PC-9 (cell line): ENCODE data around the gene LMNTD2. TPM values are rescaled to one million over a fixed set of nuclear protein-coding genes. Genes with fewer than 3 reads are reported as not detected.

Source experiments
- BruUV-seq: library from RNA; stranded (reverse); fragments of 400-500 nt; replicated peaks from 2 replicates; lab custom pipeline; 2021; lab: Mats Ljungman, UMichigan
- CTCF ChIA-PET: fragments of 300-600 bp; sonication (Branson Sonifier 250); formaldehyde crosslinking; loops from one replicate; lab custom pipeline; 2022; ENCODE audit warnings: antibody characterized with exemption; lab: Charles Lee
- POLR2A ChIA-PET: fragments of 300-600 bp; sonication (Branson Sonifier 250); formaldehyde crosslinking; loops from one replicate; lab custom pipeline; 2022; ENCODE audit warnings: antibody characterized with exemption; ENCODE audit not compliant: unreplicated experiment; lab: Charles Lee
- DNase-seq, 2 experiments: peaks; one replicate each; pipeline versions ENCODE4 v3.0.0 to v3.0.0-alpha.2; 2015 to 2022; ENCODE audit warnings: mixed read lengths in 1 of 2
- H2AFZ ChIP-seq: fragments of 200-600 bp; sonication (generic); 2 replicates; pipeline ENCODE4 v1.8.1; 2017; ENCODE audit warnings: antibody characterized with exemption
- H3F3A ChIP-seq: fragments of 200-600 bp; sonication (generic); 2 replicates; pipeline ENCODE4 v1.8.1; 2017; ENCODE audit warnings: antibody characterized with exemption, mild to moderate bottlenecking, low read depth; ENCODE audit not compliant: insufficient read depth
- H3K27ac ChIP-seq: fragments of 200-600 bp; sonication (generic); 2 replicates; pipeline ENCODE4 v1.6.1; 2016; ENCODE audit warnings: mixed run types
- H3K27me3 ChIP-seq: fragments of 200-600 bp; sonication (generic); 2 replicates; pipeline ENCODE4 v1.6.1; 2016; ENCODE audit warnings: low read depth, mixed run types; ENCODE audit not compliant: insufficient read depth
- H3K36me3 ChIP-seq: fragments of 200-600 bp; sonication (generic); 2 replicates; pipeline ENCODE4 v1.6.1; 2016; ENCODE audit warnings: low read depth, mixed run types
- H3K4me1 ChIP-seq: fragments of 200-600 bp; sonication (generic); replicated peaks from 2 replicates; pipeline ENCODE4 v1.6.1; 2016; ENCODE audit warnings: mixed run types; ENCODE audit not compliant: insufficient read depth
- H3K4me2 ChIP-seq: fragments of 200-600 bp; sonication (generic); 2 replicates; pipeline ENCODE4 v1.6.1; 2017; ENCODE audit warnings: mixed run types
- H3K4me3 ChIP-seq: fragments of 200-600 bp; sonication (generic); 2 replicates; pipeline ENCODE4 v1.6.1; 2016; ENCODE audit warnings: mixed run types
- H3K79me2 ChIP-seq: fragments of 200-600 bp; sonication (generic); 2 replicates; pipeline ENCODE4 v1.6.1; 2017; ENCODE audit warnings: low read depth, mixed run types
- H3K9me2 ChIP-seq: fragments of 200-600 bp; sonication (generic); 2 replicates; pipeline ENCODE4 v1.8.1; 2017; ENCODE audit warnings: mild to moderate bottlenecking; ENCODE audit not compliant: insufficient read depth
- H3K9me3 ChIP-seq: fragments of 200-600 bp; sonication (generic); 2 replicates; pipeline ENCODE4 v1.8.1; 2016; ENCODE audit warnings: low read depth; ENCODE audit not compliant: insufficient read depth
- H4K20me1 ChIP-seq: fragments of 200-600 bp; sonication (generic); 2 replicates; pipeline ENCODE4 v1.8.1; 2017; ENCODE audit not compliant: insufficient read depth
- EZH2 ChIP-seq: fragments of 200-600 bp; sonication (generic); IDR thresholded peaks from 2 replicates; pipeline ENCODE4 v1.8.0; 2017; ENCODE audit warnings: antibody characterized with exemption, low read depth
- intact Hi-C: fragments of 100-400 bp; cut with micrococcal nuclease; formaldehyde crosslinking; loops from one replicate; pipeline ENCODE4 v1.10.0; 2022; ENCODE audit not compliant: unreplicated experiment
- total RNA-seq: library from RNA; stranded (reverse); gene quantifications from 2 replicates; pipeline ENCODE4 v1.2.3, GENCODE V29; 2021
- TF ChIP-seq, protein P1 (sequence below): fragments of 200-600 bp; sonication (generic); conservative IDR thresholded peaks from 2 replicates; pipeline ENCODE4 v1.6.1; 2017; ENCODE audit warnings: mixed run types, antibody characterized with exemption, mild to moderate bottlenecking, moderate library complexity

The LMNTD2 gene
- total RNA-seq, 1 experiment from 2014 or later: 16.3 TPM

- ChIA-PET CTCF (no interaction called here), POLR2A (no interaction called here)
- Histone ChIP-seq H3K4me2 (no peak overlapping the region), H3K27me3 (no peaks in the 10 kb centered on the region), H3K27ac (no peak overlapping the region), H3K4me1 (no peaks in the 10 kb centered on the region), H3F3A (peaks cover 8% of the 10 kb centered on the region), H3K79me2 (no peaks in the 10 kb centered on the region), H3K9me2 (no peaks in the 10 kb centered on the region), H3K36me3 (no peaks in the 10 kb centered on the region), H3K4me3 (no peak overlapping the region), H3K9me3 (no peaks in the 10 kb centered on the region), H2AFZ (no peak overlapping the region), H4K20me1 (no peaks in the 10 kb centered on the region)
- BruUV-seq: no TSS peak
- no peak for TF ChIP-seq EZH2
- TF ChIP-seq, protein P1, sequence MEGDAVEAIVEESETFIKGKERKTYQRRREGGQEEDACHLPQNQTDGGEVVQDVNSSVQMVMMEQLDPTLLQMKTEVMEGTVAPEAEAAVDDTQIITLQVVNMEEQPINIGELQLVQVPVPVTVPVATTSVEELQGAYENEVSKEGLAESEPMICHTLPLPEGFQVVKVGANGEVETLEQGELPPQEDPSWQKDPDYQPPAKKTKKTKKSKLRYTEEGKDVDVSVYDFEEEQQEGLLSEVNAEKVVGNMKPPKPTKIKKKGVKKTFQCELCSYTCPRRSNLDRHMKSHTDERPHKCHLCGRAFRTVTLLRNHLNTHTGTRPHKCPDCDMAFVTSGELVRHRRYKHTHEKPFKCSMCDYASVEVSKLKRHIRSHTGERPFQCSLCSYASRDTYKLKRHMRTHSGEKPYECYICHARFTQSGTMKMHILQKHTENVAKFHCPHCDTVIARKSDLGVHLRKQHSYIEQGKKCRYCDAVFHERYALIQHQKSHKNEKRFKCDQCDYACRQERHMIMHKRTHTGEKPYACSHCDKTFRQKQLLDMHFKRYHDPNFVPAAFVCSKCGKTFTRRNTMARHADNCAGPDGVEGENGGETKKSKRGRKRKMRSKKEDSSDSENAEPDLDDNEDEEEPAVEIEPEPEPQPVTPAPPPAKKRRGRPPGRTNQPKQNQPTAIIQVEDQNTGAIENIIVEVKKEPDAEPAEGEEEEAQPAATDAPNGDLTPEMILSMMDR: no peak
- intact Hi-C loops: no loop called here
- no peak for DNase-seq
Observed at GRCh38 chr11:540583-541432, 19.7 kb downstream of the LMNTD2 start.

DNA sequence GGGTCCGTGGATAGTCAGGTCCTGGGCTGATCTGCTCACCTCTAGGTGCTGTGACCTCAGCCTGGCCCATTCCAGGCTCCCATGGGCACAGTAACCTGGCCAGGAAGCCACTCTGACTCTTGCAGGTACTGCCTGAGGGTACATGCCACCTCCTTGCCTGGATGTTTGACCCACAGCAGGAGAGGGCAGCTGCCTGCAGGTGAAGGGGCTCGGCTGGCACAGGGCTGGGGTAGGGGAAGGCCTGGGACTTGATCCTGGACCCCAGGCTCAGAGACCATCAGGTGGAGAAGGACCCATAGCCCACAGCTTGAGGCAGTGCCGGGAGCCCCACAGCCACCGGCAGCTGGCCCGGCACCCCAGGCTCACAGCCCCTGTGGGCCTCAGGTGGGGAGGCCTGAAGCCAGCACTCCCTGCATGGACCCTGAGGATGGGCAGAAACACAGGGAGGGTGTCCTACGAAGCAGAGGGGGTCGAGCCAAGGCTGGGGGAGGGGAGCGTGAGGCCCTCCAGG lies 20.5 kb downstream of the LMNTD2 start:
- TF ChIP-seq, protein P1: no peak
- no peak for TF ChIP-seq EZH2
- H3K36me3 ChIP-seq: no peaks in the 10 kb centered on the region
- H2AFZ ChIP-seq: no peak overlapping the region
- no peaks in the 10 kb centered on the region for H3K79me2 ChIP-seq
- H3K9me3 ChIP-seq: no peaks in the 10 kb centered on the region
- H3K4me3 ChIP-seq: no peak overlapping the region
- no peaks in the 10 kb centered on the region for H3K4me1 ChIP-seq
- POLR2A ChIA-PET: no interaction called here
- H3K27me3 ChIP-seq: no peaks in the 10 kb centered on the region
- H4K20me1 ChIP-seq: no peaks in the 10 kb centered on the region
- intact Hi-C loops: no loop called here
- CTCF ChIA-PET: no interaction called here
- no peak overlapping the region for H3K27ac ChIP-seq
- DNase-seq: no peak
- no peaks in the 10 kb centered on the region for H3K9me2 ChIP-seq
- peaks cover 8% of the 10 kb centered on the region for H3F3A ChIP-seq
- BruUV-seq: no TSS peak
- no peak overlapping the region for H3K4me2 ChIP-seq

GRCh38 chr11:538431-539051 lies 22.0 kb downstream of the LMNTD2 start:
- H3K9me2 ChIP-seq: no peaks in the 10 kb centered on the region
- no peak overlapping the region for H3K27ac ChIP-seq
- no peak for DNase-seq
- H3K4me2 ChIP-seq: peak overlapping the region; percentile 85; the same call in 1 of the 2 replicates
- H3K36me3 ChIP-seq: no peaks in the 10 kb centered on the region
- no peak overlapping the region for H2AFZ ChIP-seq
- no TSS peak for BruUV-seq
- ChIA-PET POLR2A (no interaction called here), CTCF (no interaction called here)
- no peaks in the 10 kb centered on the region for H3K4me1 ChIP-seq
- 0 out of 2 replicates have a peak, but pooled peaks cover 3% of the 10 kb centered on the region for H3K79me2 ChIP-seq
- no peaks in the 10 kb centered on the region for H3K27me3 ChIP-seq
- no peak overlapping the region for H3K4me3 ChIP-seq
- intact Hi-C loops: no loop called here
- TF ChIP-seq EZH2: no peak
- TF ChIP-seq, protein P1: no peak
- no peaks in the 10 kb centered on the region for H4K20me1 ChIP-seq
- peaks cover 8% of the 10 kb centered on the region for H3F3A ChIP-seq
- no peaks in the 10 kb centered on the region for H3K9me3 ChIP-seq
